Caco-2 (cell line): ENCODE results near the gene SLC35F1. TPM values are rescaled to one million over a fixed set of nuclear protein-coding genes. Genes with fewer than 3 reads are reported as not detected.

Experiments
- BruUV-seq: library from RNA; stranded (reverse); fragments of 400-500 nt; replicated peaks from 2 replicates; lab custom pipeline; 2021; lab: Mats Ljungman, UMichigan
- CTCF ChIA-PET: fragments of 300-600 bp; sonication (Branson Sonifier 250); formaldehyde crosslinking; loops from one replicate; lab custom pipeline; 2022; ENCODE audit warnings: antibody characterized with exemption; lab: Charles Lee
- POLR2A ChIA-PET: fragments of 300-600 bp; sonication (Branson Sonifier 250); formaldehyde crosslinking; loops from one replicate; lab custom pipeline; 2022; ENCODE audit warnings: antibody characterized with exemption; lab: Charles Lee
- DNase-seq, 2 experiments: peaks; one replicate each; pipeline versions ENCODE4 v3.0.0 to v3.0.0-alpha.2; 2020 to 2022
- H3K27me3 ChIP-seq: replicated peaks from 2 replicates; pipeline ENCODE4 v1.6.0; 2011; ENCODE audit warnings: low read length; ENCODE audit not compliant: control insufficient read depth, insufficient read depth
- H3K36me3 ChIP-seq: 2 replicates; pipeline ENCODE4 v1.5.1; 2011; ENCODE audit warnings: low read length; ENCODE audit not compliant: control insufficient read depth, insufficient read depth
- H3K4me1 ChIP-seq: fragments of 250-450 bp; sonication (Bioruptor Pico); 2 replicates; pipeline ENCODE4 v1.5.1; 2020; ENCODE audit warnings: mild to moderate bottlenecking
- H3K4me3 ChIP-seq: 2 replicates; pipeline ENCODE4 v1.5.1; 2011; ENCODE audit warnings: low read depth, mild to moderate bottlenecking, control low read depth, low read length
- H3K9me3 ChIP-seq: fragments of 250-450 bp; sonication (Bioruptor Pico); 2 replicates; pipeline ENCODE4 v1.5.1; 2020; ENCODE audit warnings: mild to moderate bottlenecking, moderate library complexity
- H3K27ac Mint-ChIP-seq: one replicate; pipeline ENCODE4 v1.8.0; 2022; ENCODE audit warnings: mixed read lengths; ENCODE audit not compliant: unreplicated experiment
- H3K27me3 Mint-ChIP-seq: one replicate; pipeline ENCODE4 v1.8.0; 2022; ENCODE audit warnings: mixed read lengths; ENCODE audit not compliant: insufficient read depth, unreplicated experiment
- H3K36me3 Mint-ChIP-seq: one replicate; pipeline ENCODE4 v1.8.0; 2022; ENCODE audit warnings: mild to moderate bottlenecking, mixed read lengths; ENCODE audit not compliant: insufficient read depth, unreplicated experiment
- H3K4me1 Mint-ChIP-seq: one replicate; pipeline ENCODE4 v1.8.0; 2022; ENCODE audit warnings: low read depth, mixed read lengths; ENCODE audit not compliant: unreplicated experiment
- H3K4me3 Mint-ChIP-seq: one replicate; pipeline ENCODE4 v1.8.0; 2022; ENCODE audit warnings: mild to moderate bottlenecking, moderate library complexity, mixed read lengths; ENCODE audit not compliant: unreplicated experiment
- H3K9me3 Mint-ChIP-seq: one replicate; pipeline ENCODE4 v1.8.0; 2022; ENCODE audit warnings: mixed read lengths; ENCODE audit not compliant: unreplicated experiment
- intact Hi-C: fragments of 100-400 bp; cut with micrococcal nuclease; formaldehyde crosslinking; loops from one replicate; pipeline ENCODE4 v1.10.0; 2022; ENCODE audit not compliant: unreplicated experiment
- total RNA-seq: library from RNA; stranded (reverse); gene quantifications from 2 replicates; pipeline ENCODE4 v1.2.3, GENCODE V29; 2022
- TF ChIP-seq, protein P1 (sequence below), 2 experiments: fragments of 200-600 bp in 1 of 2; IDR thresholded peaks; 1 replicate in 1 of 2; 2 replicates in 1 of 2; pipeline versions ENCODE4 v1.5.1 to v1.8.0; 2011 to 2022; ENCODE audit warnings: antibody characterized with exemption in 1 of 2, control low read depth in 1 of 2, inconsistent platforms in 1 of 2, low read depth in 1 of 2, low read length in 1 of 2, mild to moderate bottlenecking in 1 of 2, moderate library complexity in 1 of 2; ENCODE audit not compliant: insufficient read depth in 1 of 2, severe bottlenecking in 1 of 2, unreplicated experiment in 1 of 2

Gene SLC35F1
- total RNA-seq, 1 experiment from 2014 or later: not detected

DNA sequence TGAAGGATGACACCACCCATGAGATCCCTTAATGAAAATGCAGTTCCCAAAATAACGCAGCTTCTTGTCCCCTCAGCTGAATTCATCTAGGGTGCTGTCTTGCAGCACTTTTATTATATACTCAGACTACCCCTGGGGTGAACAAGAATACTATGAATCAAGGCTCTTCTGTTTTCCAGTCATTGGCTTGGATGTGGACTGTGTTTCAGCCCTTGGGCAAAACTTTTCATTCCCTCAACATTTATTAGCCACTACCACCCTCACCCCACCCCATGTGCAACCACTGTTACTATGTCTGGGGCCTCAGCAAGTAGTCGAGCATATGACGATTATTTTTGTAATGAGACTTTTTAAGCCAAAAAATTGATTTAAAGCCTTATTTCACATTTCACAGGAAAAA lies 321.8 kb downstream of the SLC35F1 start:
- POLR2A ChIA-PET: no interaction called here
- intact Hi-C loops: no loop called here
- Histone ChIP-seq H3K36me3 (no peaks in the 10 kb centered on the region), H3K9me3 (no peaks in the 10 kb centered on the region), H3K4me3 (no peak overlapping the region), H3K27me3 (no peaks in the 10 kb centered on the region), H3K4me1 (no peaks in the 10 kb centered on the region)
- no peaks in the 10 kb centered on the region for H3K27me3 Mint-ChIP-seq
- DNase-seq: no peak
- no peaks in the 10 kb centered on the region for H3K9me3 Mint-ChIP-seq
- H3K4me1 Mint-ChIP-seq: no peaks in the 10 kb centered on the region
- CTCF ChIA-PET: no interaction called here
- no TSS peak for BruUV-seq
- H3K4me3 Mint-ChIP-seq: no peak overlapping the region
- TF ChIP-seq, protein P1, sequence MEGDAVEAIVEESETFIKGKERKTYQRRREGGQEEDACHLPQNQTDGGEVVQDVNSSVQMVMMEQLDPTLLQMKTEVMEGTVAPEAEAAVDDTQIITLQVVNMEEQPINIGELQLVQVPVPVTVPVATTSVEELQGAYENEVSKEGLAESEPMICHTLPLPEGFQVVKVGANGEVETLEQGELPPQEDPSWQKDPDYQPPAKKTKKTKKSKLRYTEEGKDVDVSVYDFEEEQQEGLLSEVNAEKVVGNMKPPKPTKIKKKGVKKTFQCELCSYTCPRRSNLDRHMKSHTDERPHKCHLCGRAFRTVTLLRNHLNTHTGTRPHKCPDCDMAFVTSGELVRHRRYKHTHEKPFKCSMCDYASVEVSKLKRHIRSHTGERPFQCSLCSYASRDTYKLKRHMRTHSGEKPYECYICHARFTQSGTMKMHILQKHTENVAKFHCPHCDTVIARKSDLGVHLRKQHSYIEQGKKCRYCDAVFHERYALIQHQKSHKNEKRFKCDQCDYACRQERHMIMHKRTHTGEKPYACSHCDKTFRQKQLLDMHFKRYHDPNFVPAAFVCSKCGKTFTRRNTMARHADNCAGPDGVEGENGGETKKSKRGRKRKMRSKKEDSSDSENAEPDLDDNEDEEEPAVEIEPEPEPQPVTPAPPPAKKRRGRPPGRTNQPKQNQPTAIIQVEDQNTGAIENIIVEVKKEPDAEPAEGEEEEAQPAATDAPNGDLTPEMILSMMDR (IDR thresholded peaks at IDR 0.05; ENCODE audit: insufficient read depth in 1 of 2, low read depth in 1 of 2, low read length in 1 of 2, severe bottlenecking in 1 of 2, unreplicated experiment in 1 of 2): no peak
- H3K36me3 Mint-ChIP-seq: no peaks in the 10 kb centered on the region
- H3K27ac Mint-ChIP-seq: no peak overlapping the region

DNA sequence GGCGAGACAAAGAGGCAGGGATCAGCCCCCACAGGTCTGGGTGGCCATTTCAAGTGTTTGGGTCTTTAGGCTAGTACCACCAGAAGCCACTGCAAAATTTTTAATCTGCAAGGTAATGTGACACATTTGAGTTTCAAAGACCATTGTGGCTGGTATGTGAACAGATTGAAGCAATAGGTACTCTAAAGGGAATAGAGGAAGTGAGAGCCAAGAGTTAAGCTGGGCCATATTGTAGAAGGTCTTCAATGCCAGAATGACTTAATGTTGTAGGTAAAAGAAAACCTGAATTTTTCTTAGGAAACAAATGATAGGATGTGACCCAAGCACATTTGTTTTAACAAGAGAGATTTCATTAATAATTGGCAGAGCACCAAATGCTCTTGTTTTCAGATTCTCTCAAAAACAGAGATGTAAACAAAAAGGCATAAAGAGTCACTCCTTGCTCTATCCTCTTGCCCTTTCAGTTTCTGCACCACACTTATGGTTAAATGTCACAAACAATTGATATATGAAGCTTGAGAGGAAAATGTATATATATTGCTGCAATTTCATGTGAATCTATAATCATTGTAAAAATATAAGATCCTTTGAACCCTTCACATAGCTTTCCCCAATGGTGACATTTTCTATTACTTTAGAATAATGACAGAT lies 333.9 kb downstream of the SLC35F1 start:
- no peaks in the 10 kb centered on the region for H3K9me3 Mint-ChIP-seq
- H3K27ac Mint-ChIP-seq: no peak overlapping the region
- TF ChIP-seq, protein P1 (IDR thresholded peaks at IDR 0.05; ENCODE audit: insufficient read depth in 1 of 2, low read depth in 1 of 2, low read length in 1 of 2, severe bottlenecking in 1 of 2, unreplicated experiment in 1 of 2): no peak
- Histone ChIP-seq H3K36me3 (no peaks in the 10 kb centered on the region), H3K4me1 (no peaks in the 10 kb centered on the region), H3K4me3 (no peak overlapping the region), H3K27me3 (no peaks in the 10 kb centered on the region), H3K9me3 (no peaks in the 10 kb centered on the region)
- H3K27me3 Mint-ChIP-seq: peaks cover 17% of the 10 kb centered on the region
- no peaks in the 10 kb centered on the region for H3K4me1 Mint-ChIP-seq
- BruUV-seq: no TSS peak
- POLR2A ChIA-PET: no interaction called here
- CTCF ChIA-PET: no interaction called here
- no peak for DNase-seq
- H3K4me3 Mint-ChIP-seq: no peak overlapping the region
- intact Hi-C loops: no loop called here
- H3K36me3 Mint-ChIP-seq: no peaks in the 10 kb centered on the region

DNA sequence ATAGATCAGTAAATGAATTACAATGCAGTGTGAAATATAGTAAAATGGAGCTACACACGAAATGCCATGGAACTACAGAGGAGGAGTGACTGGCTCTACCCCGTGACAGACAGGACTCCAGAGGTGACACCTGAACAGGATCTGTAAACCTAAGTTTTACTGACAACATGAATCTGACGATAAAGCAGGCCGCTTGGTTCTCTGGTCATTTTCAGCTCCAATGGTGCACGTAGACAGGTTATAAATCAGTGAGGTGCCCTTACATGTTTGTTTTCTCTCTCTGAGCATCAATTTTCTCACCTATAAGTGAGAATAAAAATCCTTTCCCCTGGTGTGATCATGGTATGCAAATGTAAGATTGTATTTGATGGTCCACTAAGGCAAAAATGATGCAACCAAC lies 339.3 kb downstream of the SLC35F1 start:
- H3K27me3 ChIP-seq: no peaks in the 10 kb centered on the region
- TF ChIP-seq, protein P1 (IDR thresholded peaks at IDR 0.05; ENCODE audit: insufficient read depth in 1 of 2, low read depth in 1 of 2, low read length in 1 of 2, severe bottlenecking in 1 of 2, unreplicated experiment in 1 of 2): no peak
- no TSS peak for BruUV-seq
- Mint-ChIP-seq H3K27ac (no peak overlapping the region), H3K4me1 (no peaks in the 10 kb centered on the region), H3K36me3 (no peaks in the 10 kb centered on the region), H3K9me3 (no peaks in the 10 kb centered on the region), H3K27me3 (peaks cover 7% of the 10 kb centered on the region), H3K4me3 (no peak overlapping the region)
- H3K4me3 ChIP-seq: no peak overlapping the region
- H3K4me1 ChIP-seq: no peaks in the 10 kb centered on the region
- DNase-seq: no peak
- no peaks in the 10 kb centered on the region for H3K36me3 ChIP-seq
- CTCF ChIA-PET: no interaction called here
- intact Hi-C loops: no loop called here
- POLR2A ChIA-PET: no interaction called here
- H3K9me3 ChIP-seq: no peaks in the 10 kb centered on the region
